Myocyte (in vitro differentiated cells): ENCODE data around the gene SMPD3. TPM values are rescaled to one million over a fixed set of nuclear protein-coding genes. Genes with fewer than 3 reads are reported as not detected.

Experiments
- DNase-seq: peaks from one replicate; pipeline ENCODE4 v3.0.0-alpha.2; 2012; ENCODE audit warnings: low read depth
- total RNA-seq: library from RNA; depleted of rRNA; stranded (reverse); fragments of >200 nt; gene quantifications from 2 replicates; pipeline ENCODE4 v1.2.3, GENCODE V29; 2014

SMPD3 gene
- total RNA-seq, 1 donor from 2014 or later = not detected

GRCh38 chr16:68472581-68472980 is 24.3 kb upstream of the SMPD3 start:
- no peak for DNase-seq

- DNase-seq = no peak
These were observed 22.3 kb upstream of the SMPD3 start for GRCh38 chr16:68470461-68471150.

GRCh38 chr16:68469796-68470460 is 21.6 kb upstream of the SMPD3 start:
- no peak for DNase-seq

- DNase-seq = no peak
These were observed 20.5 kb upstream of the SMPD3 start for GRCh38 chr16:68468842-68469241.

- DNase-seq = no peak
These were observed 17.9 kb upstream of the SMPD3 start for GRCh38 chr16:68466174-68466573.

- DNase-seq = no peak
These were observed 15.6 kb upstream of the SMPD3 start for GRCh38 chr16:68463904-68464303.

- DNase-seq = no peak
These were observed 11.8 kb upstream of the SMPD3 start for GRCh38 chr16:68460067-68460466.

GRCh38 chr16:68459457-68459856 is 11.1 kb upstream of the SMPD3 start:
- DNase-seq = no peak

GRCh38 chr16:68458551-68458950 is 10.2 kb upstream of the SMPD3 start:
- no peak for DNase-seq

GRCh38 chr16:68458101-68458500 is 9.8 kb upstream of the SMPD3 start:
- DNase-seq = no peak

GRCh38 chr16:68455631-68456030 is 7.3 kb upstream of the SMPD3 start:
- no peak for DNase-seq

- DNase-seq = no peak
These were observed 6.7 kb upstream of the SMPD3 start for GRCh38 chr16:68454920-68455435.

- no peak for DNase-seq
These were observed 5.5 kb upstream of the SMPD3 start for GRCh38 chr16:68453816-68454215.

GRCh38 chr16:68452176-68452575 is 3.9 kb upstream of the SMPD3 start:
- no peak for DNase-seq

- no peak for DNase-seq
These were observed 3.4 kb upstream of the SMPD3 start for GRCh38 chr16:68451676-68452075.

GRCh38 chr16:68450741-68451255 is 2.5 kb upstream of the SMPD3 start:
- no peak for DNase-seq

GRCh38 chr16:68447653-68448359 is 502 bp downstream of the SMPD3 start:
- no peak for DNase-seq

- no peak for DNase-seq
These were observed 1.3 kb downstream of the SMPD3 start for GRCh38 chr16:68446681-68447652.

- DNase-seq = peak; percentile 11
These were observed 2.9 kb downstream of the SMPD3 start for GRCh38 chr16:68445458-68445857.

GRCh38 chr16:68444056-68444657 is 4.2 kb downstream of the SMPD3 start:
- peak; percentile 69 for DNase-seq
